Urothelium cell line (cell line): ENCODE results near the gene MKLN1.
A peak's percentile ranks its signal among the peaks of the same experiment; 100 is the strongest.
"Not testable (repeated sequence)": the region's sequence is repeated elsewhere in the genome, so short reads cannot be mapped to it uniquely, and the experiment has no call there.

Experiments
- DNase-seq: peaks from one replicate; pipeline ENCODE4 v3.0.0; 2011; ENCODE audit warnings: low spot score, mixed read lengths
- FAIRE-seq: peaks from 2 replicates; lab custom pipeline; 2011; peaks lifted over from hg19 to GRCh38; lab: Jason Lieb, UNC

Gene MKLN1

GRCh38 chr7:131307627-131308026 lies 20.0 kb upstream of the MKLN1 start:
- DNase-seq (no peak), FAIRE-seq (no peak)

GRCh38 chr7:131312838-131313237 lies 14.8 kb upstream of the MKLN1 start:
- FAIRE-seq (no peak), DNase-seq (no peak)

GRCh38 chr7:131320603-131321002 lies 7.1 kb upstream of the MKLN1 start:
- DNase-seq, result no peak
- FAIRE-seq, result no peak

GRCh38 chr7:131321656-131322055 lies 6.0 kb upstream of the MKLN1 start:
- DNase-seq (no peak), FAIRE-seq (no peak)

GRCh38 chr7:131322061-131322460 lies 5.6 kb upstream of the MKLN1 start:
- FAIRE-seq (no peak), DNase-seq (no peak)

GRCh38 chr7:131322861-131323260 lies 4.8 kb upstream of the MKLN1 start:
- DNase-seq, result no peak
- no peak for FAIRE-seq

GRCh38 chr7:131325179-131325840 lies 2.4 kb upstream of the MKLN1 start:
- FAIRE-seq (no peak), DNase-seq (no peak)

GRCh38 chr7:131326576-131326975 lies 1.1 kb upstream of the MKLN1 start:
- FAIRE-seq, result no peak
- no peak for DNase-seq

- no peak for FAIRE-seq
Measured at GRCh38 chr7:131327049-131327625, 539 bp upstream of the MKLN1 start.

GRCh38 chr7:131328377-131329175 lies 900 bp downstream of the MKLN1 start:
- no peak for FAIRE-seq

More at GRCh38 chr7:131327049-131327625, 539 bp upstream of the MKLN1 start:
- peak; percentile 33 for DNase-seq

GRCh38 chr7:131329176-131329570 lies 1.5 kb downstream of the MKLN1 start:
- DNase-seq (no peak), FAIRE-seq (no peak)

More at GRCh38 chr7:131328377-131329175, 900 bp downstream of the MKLN1 start:
- no peak for DNase-seq

- FAIRE-seq, result no peak
- DNase-seq, result no peak
Measured at GRCh38 chr7:131330299-131330698, 2.6 kb downstream of the MKLN1 start.

GRCh38 chr7:131331806-131332205 lies 4.1 kb downstream of the MKLN1 start:
- no peak for DNase-seq
- no peak for FAIRE-seq

GRCh38 chr7:131332729-131333128 lies 5.1 kb downstream of the MKLN1 start:
- FAIRE-seq, DNase-seq: not testable (repeated sequence)

GRCh38 chr7:131335639-131336381 lies 8.1 kb downstream of the MKLN1 start:
- no peak for DNase-seq

GRCh38 chr7:131336956-131337355 lies 9.3 kb downstream of the MKLN1 start:
- no peak for DNase-seq
- FAIRE-seq, result no peak

More at GRCh38 chr7:131335639-131336381, 8.1 kb downstream of the MKLN1 start:
- FAIRE-seq, result no peak

- no peak for DNase-seq
- FAIRE-seq, result no peak
Measured at GRCh38 chr7:131338173-131338572, 10.5 kb downstream of the MKLN1 start.

- DNase-seq (no peak), FAIRE-seq (no peak)
Measured at GRCh38 chr7:131338691-131339390, 11.2 kb downstream of the MKLN1 start.

- DNase-seq (no peak), FAIRE-seq (no peak)
Measured at GRCh38 chr7:131341690-131342089, 14.0 kb downstream of the MKLN1 start.

GRCh38 chr7:131342864-131343442 lies 15.3 kb downstream of the MKLN1 start:
- FAIRE-seq (no peak), DNase-seq (no peak)
